ENCODE results near the gene MYO1D. TPM values are rescaled to one million over a fixed set of nuclear protein-coding genes. Genes with fewer than 3 reads are reported as not detected.
A peak's percentile ranks its signal among the peaks of the same experiment; 100 is the strongest.

MYO1D gene
- total RNA-seq, 1 experiment from 2014 or later, result 29.9 TPM

GRCh38 chr17:32731556-32732295 lies 145.2 kb downstream of the MYO1D start:
- Mint-ChIP-seq H3K27ac (no peak overlapping the region), H3K4me3 (no peak overlapping the region), H3K36me3 (peaks cover 5% of the 10 kb centered on the region; the same call in 1 of the 2 replicates), H3K4me1 (peaks cover 3% of the 10 kb centered on the region), H3K9me3 (peaks cover 4% of the 10 kb centered on the region), H3K27me3 (ENCODE audit: low read depth) (no peaks in the 10 kb centered on the region)
- POLR2A ChIA-PET, result no interaction called here
- DNase-seq (ENCODE audit: low spot score) (peak; percentile 19), ATAC-seq (peak; percentile 36; the same call in 1 of the 2 replicates)
- TF ChIP-seq OVOL2 (CRISPR knock-in tag; IDR thresholded peaks at IDR 0.05; ENCODE audit: borderline replicate concordance), result no peak
- no peak for TF ChIP-seq CTCF (IDR thresholded peaks at IDR 0.05)
- no peak for TF ChIP-seq E2F4 (CRISPR knock-in tag; IDR thresholded peaks at IDR 0.05; ENCODE audit: borderline replicate concordance, low read depth)
- TF ChIP-seq RELA (CRISPR knock-in tag; IDR thresholded peaks at IDR 0.05; ENCODE audit: borderline replicate concordance), result no peak
- no peak for TF ChIP-seq FOXK1 (CRISPR knock-in tag; IDR thresholded peaks at IDR 0.05)
- TF ChIP-seq IRF1 (CRISPR knock-in tag; IDR thresholded peaks at IDR 0.05), result no peak
- no peak for TF ChIP-seq ELF4 (CRISPR knock-in tag; IDR thresholded peaks at IDR 0.05; ENCODE audit: low read depth)
- TF ChIP-seq SMAD3 (CRISPR knock-in tag; IDR thresholded peaks at IDR 0.05; ENCODE audit: borderline replicate concordance), result no peak
- TF ChIP-seq USF1 (CRISPR knock-in tag; IDR thresholded peaks at IDR 0.05), result no peak
- no peak for TF ChIP-seq ZNF121 (CRISPR knock-in tag; IDR thresholded peaks at IDR 0.05)
- TF ChIP-seq NR1H2 (CRISPR knock-in tag; IDR thresholded peaks at IDR 0.05), result no peak
- no peak for TF ChIP-seq SMAD4 (CRISPR knock-in tag; IDR thresholded peaks at IDR 0.05)
- TF ChIP-seq ETV6 (CRISPR knock-in tag; IDR thresholded peaks at IDR 0.05), result no peak
- no peak for TF ChIP-seq NR2C2 (CRISPR knock-in tag; IDR thresholded peaks at IDR 0.05)
- no peak for TF ChIP-seq TCF7 (CRISPR knock-in tag; IDR thresholded peaks at IDR 0.05; ENCODE audit: low read depth)
- no peak for TF ChIP-seq ZNF532 (CRISPR knock-in tag; IDR thresholded peaks at IDR 0.05; ENCODE audit: borderline replicate concordance)
- CTCF ChIA-PET, result interaction anchor here (1.9 kb wide), 1 partner anchor 51 kb away, joined by 7 read pairs; no protein-coding TSS in a partner anchor

- Mint-ChIP-seq H3K4me3 (no peak overlapping the region), H3K27ac (no peak overlapping the region), H3K36me3 (peaks cover 19% of the 10 kb centered on the region), H3K9me3 (peaks cover 17% of the 10 kb centered on the region), H3K27me3 (ENCODE audit: low read depth) (no peaks in the 10 kb centered on the region), H3K4me1 (peaks cover 3% of the 10 kb centered on the region)
- ATAC-seq (no peak), DNase-seq (ENCODE audit: low spot score) (no peak)
- POLR2A ChIA-PET, result no interaction called here
- CTCF ChIA-PET, result interaction anchor here (1.1 kb wide), 1 partner anchor 68 kb away, joined by 3 read pairs; no protein-coding TSS in a partner anchor
- no peak for TF ChIP-seq ATF6 (CRISPR knock-in tag; IDR thresholded peaks at IDR 0.05)
- TF ChIP-seq SOX15 (CRISPR knock-in tag; IDR thresholded peaks at IDR 0.05), result no peak
- TF ChIP-seq ZNF121 (CRISPR knock-in tag; IDR thresholded peaks at IDR 0.05), result no peak
- no peak for TF ChIP-seq TEAD1 (CRISPR knock-in tag; IDR thresholded peaks at IDR 0.05)
- no peak for TF ChIP-seq TEAD4 (CRISPR knock-in tag; IDR thresholded peaks at IDR 0.05)
- no peak for TF ChIP-seq MAX (CRISPR knock-in tag; IDR thresholded peaks at IDR 0.05)
- TF ChIP-seq FOXP1 (CRISPR knock-in tag; IDR thresholded peaks at IDR 0.05; ENCODE audit: borderline replicate concordance), result no peak
- no peak for TF ChIP-seq ZNF263 (CRISPR knock-in tag; IDR thresholded peaks at IDR 0.05; ENCODE audit: low read depth)
Measured at GRCh38 chr17:32727681-32728080, 149.2 kb downstream of the MYO1D start.
